H1 (cell line): ENCODE results near the gene CCSER2. TPM values are rescaled to one million over a fixed set of nuclear protein-coding genes. Genes with fewer than 3 reads are reported as not detected.

ENCODE experiments used
- CTCF ChIA-PET: fragments of 300-600 bp; sonication (Branson Sonifier 250); formaldehyde crosslinking; loops from one replicate; lab custom pipeline; 2021; ENCODE audit not compliant: partially characterized antibody; lab: Charles Lee
- POLR2A ChIA-PET: fragments of 300-600 bp; sonication (Branson Sonifier 250); formaldehyde crosslinking; loops from one replicate; lab custom pipeline; 2021; ENCODE audit warnings: inconsistent platforms; ENCODE audit not compliant: partially characterized antibody; lab: Charles Lee
- DNase-seq, 2 experiments: peaks; one replicate each; pipeline versions ENCODE4 v3.0.0 to v3.0.0-alpha.2; 2010 to 2022; ENCODE audit warnings: low spot score in 2 of 2, low read depth in 1 of 2, mixed read lengths in 1 of 2
- FAIRE-seq: peaks from 2 replicates; lab custom pipeline; 2011; peaks lifted over from hg19 to GRCh38; lab: Jason Lieb, UNC
- H2AFZ ChIP-seq: 2 replicates; pipeline ENCODE4 v1.8.1; 2012; ENCODE audit warnings: low read length, inconsistent platforms
- H2AK5ac ChIP-seq: 2 replicates; pipeline ENCODE4 v1.6.1; 2013; ENCODE audit warnings: low read depth, low read length
- H2BK120ac ChIP-seq: replicated peaks from 2 replicates; pipeline ENCODE3; 2013; ENCODE audit warnings: low read depth, low read length, inconsistent platforms
- H2BK12ac ChIP-seq: 2 replicates; pipeline ENCODE4 v1.6.1; 2013; ENCODE audit warnings: low read depth, low read length
- H2BK15ac ChIP-seq: 2 replicates; pipeline ENCODE4 v1.6.1; 2013; ENCODE audit warnings: low read length
- H2BK20ac ChIP-seq: 2 replicates; pipeline ENCODE4 v1.6.1; 2013; ENCODE audit warnings: low read length
- H2BK5ac ChIP-seq: 2 replicates; pipeline ENCODE4 v1.6.1; 2013; ENCODE audit warnings: low read depth, low read length
- H3K14ac ChIP-seq: 2 replicates; pipeline ENCODE4 v1.6.1; 2013; ENCODE audit warnings: inconsistent platforms; ENCODE audit not compliant: insufficient read length
- H3K18ac ChIP-seq: 2 replicates; pipeline ENCODE4 v1.6.1; 2013; ENCODE audit warnings: low read length; ENCODE audit errors: extremely low read depth
- H3K23ac ChIP-seq: 2 replicates; pipeline ENCODE4 v1.6.1; 2013; ENCODE audit warnings: inconsistent platforms; ENCODE audit not compliant: insufficient read length
- H3K23me2 ChIP-seq: 2 replicates; pipeline ENCODE4 v1.6.1; 2013; ENCODE audit warnings: low read depth, low read length
- H3K27ac ChIP-seq: 2 replicates; pipeline ENCODE4 v1.6.1; 2011; ENCODE audit warnings: low read depth, low read length, inconsistent platforms
- H3K27me3 ChIP-seq, 4 experiments: replicated peaks in 1 of 4; 1 replicate in 1 of 4; 2 replicates in 3 of 4; pipeline versions ENCODE4 v1.6.1 to v1.8.1; 2011 to 2013; ENCODE audit warnings: low read length in 3 of 4, mild to moderate bottlenecking in 3 of 4, inconsistent platforms in 2 of 4, mixed read lengths in 2 of 4, moderate library complexity in 1 of 4; ENCODE audit not compliant: control insufficient read depth in 3 of 4, insufficient read depth in 3 of 4; ENCODE audit errors: extremely low read depth in 1 of 4
- H3K36me3 ChIP-seq, 4 experiments: 2 replicates each; pipeline versions ENCODE4 v1.6.1 to v1.8.1; 2011 to 2013; ENCODE audit warnings: mild to moderate bottlenecking in 4 of 4, low read length in 3 of 4, moderate library complexity in 2 of 4, control low read depth in 1 of 4, inconsistent platforms in 1 of 4; ENCODE audit not compliant: insufficient read depth in 4 of 4, control insufficient read depth in 2 of 4
- H3K4ac ChIP-seq: replicated peaks from 2 replicates; pipeline ENCODE3; 2013; ENCODE audit warnings: low read length, low read depth, mixed read lengths, inconsistent platforms; ENCODE audit not compliant: insufficient read length
- H3K4me1 ChIP-seq, 4 experiments: replicated peaks in 1 of 4; 1 replicate in 1 of 4; 2 replicates in 3 of 4; pipeline versions ENCODE4 v1.6.1 to v1.8.1; 2011 to 2013; ENCODE audit warnings: low read length in 3 of 4, inconsistent platforms in 2 of 4, mixed read lengths in 1 of 4; ENCODE audit not compliant: insufficient read depth in 4 of 4, control insufficient read depth in 3 of 4
- H3K4me2 ChIP-seq, 2 experiments: 2 replicates each; pipeline versions ENCODE4 v1.6.1 to v1.8.1; 2011 to 2013; ENCODE audit warnings: low read depth in 2 of 2, low read length in 2 of 2, control low read depth in 1 of 2, inconsistent platforms in 1 of 2, mild to moderate bottlenecking in 1 of 2; ENCODE audit not compliant: insufficient read depth in 1 of 2
- H3K4me3 ChIP-seq, 4 experiments: fragments of 200-600, 300-600 bp in 1 of 4; sonication (generic), shearing (Covaris generic), sonication (Bioruptor Twin) in 1 of 4; 2 replicates each; pipeline versions ENCODE4 v1.5.1 to v1.8.1; 2011 to 2016; ENCODE audit warnings: low read length in 4 of 4, low read depth in 3 of 4, control low read depth in 2 of 4, inconsistent platforms in 2 of 4, mild to moderate bottlenecking in 2 of 4, mixed read lengths in 1 of 4, moderate library complexity in 1 of 4; ENCODE audit not compliant: insufficient read depth in 2 of 4; ENCODE audit errors: extremely low read depth in 1 of 4
- H3K56ac ChIP-seq: replicated peaks from 2 replicates; pipeline ENCODE3; 2013; ENCODE audit warnings: low read depth, mild to moderate bottlenecking, mixed read lengths, low read length, inconsistent platforms; ENCODE audit not compliant: insufficient read length
- H3K79me1 ChIP-seq: 2 replicates; pipeline ENCODE4 v1.6.1; 2013; ENCODE audit warnings: low read depth, low read length, control low read depth
- H3K79me2 ChIP-seq, 2 experiments: 2 replicates each; pipeline versions ENCODE4 v1.6.1 to v1.8.1; 2012 to 2013; ENCODE audit warnings: low read length in 2 of 2, mild to moderate bottlenecking in 2 of 2, inconsistent platforms in 1 of 2; ENCODE audit not compliant: insufficient read depth in 2 of 2, control insufficient read depth in 1 of 2
- H3K9ac ChIP-seq, 4 experiments: replicated peaks in 1 of 4; 1 replicate in 1 of 4; 2 replicates in 3 of 4; pipeline versions ENCODE4 v1.6.1 to v1.8.1; 2011 to 2013; ENCODE audit warnings: low read depth in 3 of 4, low read length in 3 of 4, control low read depth in 2 of 4, mild to moderate bottlenecking in 2 of 4, moderate library complexity in 2 of 4, inconsistent platforms in 1 of 4; ENCODE audit errors: extremely low read depth in 1 of 4
- H3K9me3 ChIP-seq, 2 experiments: 2 replicates each; pipeline versions ENCODE4 v1.6.1 to v1.8.1; 2012 to 2013; ENCODE audit warnings: mild to moderate bottlenecking in 2 of 2, moderate library complexity in 2 of 2, control low read depth in 1 of 2, inconsistent platforms in 1 of 2, low read depth in 1 of 2, low read length in 1 of 2, mixed read lengths in 1 of 2; ENCODE audit not compliant: insufficient read depth in 2 of 2
- H4K20me1 ChIP-seq, 2 experiments: replicated peaks in 1 of 2; 2 replicates each; pipeline versions ENCODE3 to v1.8.1; 2011 to 2013; ENCODE audit warnings: inconsistent platforms in 2 of 2, low read length in 2 of 2, mild to moderate bottlenecking in 1 of 2; ENCODE audit not compliant: insufficient read depth in 2 of 2, control insufficient read depth in 1 of 2
- H4K5ac ChIP-seq: 2 replicates; pipeline ENCODE4 v1.6.1; 2013; ENCODE audit warnings: low read length, low read depth, mixed read lengths, inconsistent platforms; ENCODE audit not compliant: insufficient read length
- H4K8ac ChIP-seq: 2 replicates; pipeline ENCODE4 v1.8.0; 2013; ENCODE audit warnings: mild to moderate bottlenecking, moderate library complexity, low read length, inconsistent platforms; ENCODE audit not compliant: insufficient read depth; ENCODE audit errors: extremely low read depth
- H4K91ac ChIP-seq: replicated peaks from 2 replicates; pipeline ENCODE3; 2013; ENCODE audit warnings: low read length, mixed read lengths, inconsistent platforms; ENCODE audit not compliant: insufficient read length
- CBX8 ChIP-seq: fragments of 300-800, 300-1000 bp; sonication (generic); IDR thresholded peaks from 2 replicates; pipeline ENCODE4 v1.7.1; 2016; ENCODE audit warnings: low read depth, low read length, borderline replicate concordance
- CEBPB ChIP-seq: IDR thresholded peaks from 2 replicates; pipeline ENCODE4 v1.6.1; 2012; ENCODE audit warnings: low read depth, low read length
- CHD1 ChIP-seq: IDR thresholded peaks from 2 replicates; pipeline ENCODE4 v1.6.1; 2012; ENCODE audit warnings: low read depth, low read length, improper control_type of control experiment
- CREB1 ChIP-seq: IDR thresholded peaks from 2 replicates; pipeline ENCODE4 v1.6.1; 2012; ENCODE audit warnings: inconsistent platforms
- HDAC2 ChIP-seq, 2 experiments: fragments of 300-600 bp in 1 of 2; sonication (generic) in 1 of 2; IDR thresholded peaks; 2 replicates each; pipeline ENCODE4 v1.6.1; 2011 to 2012; ENCODE audit warnings: low read depth in 2 of 2, low read length in 2 of 2, mild to moderate bottlenecking in 2 of 2, moderate library complexity in 2 of 2, borderline replicate concordance in 1 of 2, inconsistent platforms in 1 of 2
- KDM1A ChIP-seq: fragments of 200-600, 300-600 bp; sonication (generic); IDR thresholded peaks from 2 replicates; pipeline ENCODE4 v1.7.1; 2016; ENCODE audit warnings: mild to moderate bottlenecking, low read length, borderline replicate concordance
- KDM5A ChIP-seq: fragments of 200-600 bp; IDR thresholded peaks from 2 replicates; pipeline ENCODE4 v1.7.1; 2012; ENCODE audit warnings: mild to moderate bottlenecking, low read length, inconsistent platforms, mixed read lengths
- POLR2AphosphoS5 ChIP-seq: IDR thresholded peaks from 2 replicates; pipeline ENCODE4 v1.6.1; 2011; ENCODE audit warnings: low read depth, low read length
- RFX5 ChIP-seq: IDR thresholded peaks from 2 replicates; pipeline ENCODE4 v1.6.1; 2011; ENCODE audit warnings: low read depth, low read length, improper control_type of control experiment, borderline replicate concordance
- SAP30 ChIP-seq: fragments of 300-600 bp; sonication (generic); IDR thresholded peaks from 2 replicates; pipeline ENCODE4 v1.7.1; 2012; ENCODE audit warnings: low read length, moderate library complexity, mild to moderate bottlenecking, inconsistent platforms; ENCODE audit not compliant: insufficient read depth, insufficient replicate concordance
- SIX5 ChIP-seq: IDR thresholded peaks from 2 replicates; pipeline ENCODE4 v1.6.1; 2011; ENCODE audit warnings: mild to moderate bottlenecking, low read depth, low read length
- SP1 ChIP-seq: IDR thresholded peaks from 2 replicates; pipeline ENCODE4 v1.6.1; 2011; ENCODE audit warnings: low read depth, low read length
- TEAD4 ChIP-seq: IDR thresholded peaks from 2 replicates; pipeline ENCODE4 v1.6.1; 2012; ENCODE audit warnings: low read depth, low read length, inconsistent platforms, mixed read lengths
- ZNF274 ChIP-seq: IDR thresholded peaks from 2 replicates; pipeline ENCODE4 v1.7.0; 2012; ENCODE audit warnings: low read length, borderline replicate concordance; ENCODE audit errors: extremely low read depth
- polyA plus RNA-seq, 7 experiments: library from polyadenylated mRNA; depleted of rRNA in 3 of 7; stranded (reverse) in 5 of 7; unstranded in 2 of 7; fragments of >200 nt in 5 of 7; fragments of 200-250 nt in 2 of 7; gene quantifications; 1 replicate in 5 of 7; 2 replicates in 1 of 7; 4 replicates in 1 of 7; pipeline versions ENCODE4 v1.2.1 to v1.2.3, GENCODE V29; 2011 to 2013; ENCODE audit warnings: missing spikeins in 2 of 7, mixed read lengths in 2 of 7
- total RNA-seq: library from RNA; stranded (reverse); fragmentation: NEBNext Ultra II Directional; extraction: Animal tissue kit (Norgen Biotek cat#: 25700); gene quantifications from 2 replicates; pipeline ENCODE4 v1.2.1, GENCODE V29; 2021
- TF ChIP-seq, protein P1 (sequence below): IDR thresholded peaks from 2 replicates; pipeline ENCODE4 v1.6.1; 2011; ENCODE audit warnings: low read length, improper control_type of control experiment

The CCSER2 gene
- total and polyA plus RNA-seq, 2 of the 8 experiments (the other 6 are each of a cell fraction or from before 2014, with no cell fraction given): 6.9 to 30.5 TPM

DNA sequence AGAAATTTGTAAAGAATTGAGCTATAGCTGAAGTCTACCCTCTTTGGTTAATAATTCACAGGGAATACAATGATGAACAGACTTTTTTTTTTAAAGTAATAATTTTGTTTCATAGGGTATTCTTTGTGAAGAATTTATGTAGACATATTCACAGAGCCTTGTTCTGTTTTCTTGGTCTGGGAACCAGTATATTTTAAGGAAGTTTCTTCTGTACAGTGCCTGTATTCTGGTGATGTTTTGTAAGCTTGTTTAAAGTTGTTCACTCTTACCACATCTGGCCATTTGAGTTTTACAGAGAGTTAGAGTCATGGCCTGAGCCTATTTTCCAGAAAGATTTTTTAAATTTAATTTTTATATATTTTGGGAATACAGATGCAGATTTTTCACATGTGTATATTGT, 70.3 kb downstream of the CCSER2 start:
- H4K91ac ChIP-seq: no peak overlapping the region

More for the DNA sequence above, 70.3 kb downstream of the CCSER2 start:
- no peaks in the 10 kb centered on the region for H3K27me3 ChIP-seq
- no peak for FAIRE-seq
- H3K79me1 ChIP-seq: 0 out of 2 replicates have a peak, but pooled peaks cover 3% of the 10 kb centered on the region
- H4K20me1 ChIP-seq: no peaks in the 10 kb centered on the region
- no peak overlapping the region for H3K23ac ChIP-seq
- H3K9ac ChIP-seq: no peak overlapping the region
- DNase-seq: no peak
- H3K4ac ChIP-seq: no peak overlapping the region
- no peaks in the 10 kb centered on the region; a peak in 2 of 8 replicates for H3K36me3 ChIP-seq
- POLR2A ChIA-PET: no interaction called here
- peaks cover 0 to 6% (median 0%) of the 10 kb centered on the region in 4 experiments; a peak in 3 of 7 replicates for H3K4me1 ChIP-seq
- no peak overlapping the region for H2BK15ac ChIP-seq
- H3K14ac ChIP-seq: no peak overlapping the region
- no peak overlapping the region for H2AFZ ChIP-seq
- H2BK12ac ChIP-seq: no peak overlapping the region
- H3K56ac ChIP-seq: no peak overlapping the region
- H3K79me2 ChIP-seq: peaks cover 0 to 6% of the 10 kb centered on the region in 2 experiments; a peak in 1 of 4 replicates
- H2AK5ac ChIP-seq: no peak overlapping the region
- H4K5ac ChIP-seq: no peak overlapping the region
- no peak overlapping the region for H3K4me3 ChIP-seq
- no peak overlapping the region for H2BK20ac ChIP-seq
- no peak overlapping the region for H2BK5ac ChIP-seq
- H3K27ac ChIP-seq: no peak overlapping the region
- H3K4me2 ChIP-seq: no peak overlapping the region
- no peak overlapping the region for H2BK120ac ChIP-seq
- no peak overlapping the region for H4K8ac ChIP-seq
- TF ChIP-seq RFX5 (no peak), POLR2AphosphoS5 (no peak), KDM1A (no peak), KDM5A (no peak), CHD1 (no peak), CEBPB (no peak), SIX5 (no peak), CREB1 (no peak), TEAD4 (no peak), SP1 (no peak), CBX8 (no peak), ZNF274 (no peak), HDAC2 (IDR thresholded peaks at IDR 0.05; ENCODE audit: borderline replicate concordance in 1 of 2, low read depth in 2 of 2, low read length in 2 of 2) (no peak), SAP30 (no peak)
- TF ChIP-seq, protein P1, sequence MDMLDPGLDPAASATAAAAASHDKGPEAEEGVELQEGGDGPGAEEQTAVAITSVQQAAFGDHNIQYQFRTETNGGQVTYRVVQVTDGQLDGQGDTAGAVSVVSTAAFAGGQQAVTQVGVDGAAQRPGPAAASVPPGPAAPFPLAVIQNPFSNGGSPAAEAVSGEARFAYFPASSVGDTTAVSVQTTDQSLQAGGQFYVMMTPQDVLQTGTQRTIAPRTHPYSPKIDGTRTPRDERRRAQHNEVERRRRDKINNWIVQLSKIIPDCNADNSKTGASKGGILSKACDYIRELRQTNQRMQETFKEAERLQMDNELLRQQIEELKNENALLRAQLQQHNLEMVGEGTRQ: no peak
- TF ChIP-seq, all 59 proteins: peak for 0
- Histone ChIP-seq H3K9me3 (no peaks in the 10 kb centered on the region; a peak in 1 of 4 replicates), H3K18ac (no peak overlapping the region), H3K23me2 (peaks cover 3% of the 10 kb centered on the region; the same call in 1 of the 2 replicates)
- CTCF ChIA-PET: interaction anchor here (0.6 to 1.9 kb wide), 3 partner anchors 24 to 140 kb away, joined by 4 to 7 read pairs (median 5); no protein-coding TSS in a partner anchor
